Activated CD8-positive, alpha-beta T cell treated with anti-CD3 and anti-CD28 coated beads for 36 hours (primary cell): ENCODE measurements around the gene SC5D. TPM values are rescaled to one million over a fixed set of nuclear protein-coding genes. Genes with fewer than 3 reads are reported as not detected.

ENCODE experiments used
- ATAC-seq: fragments of 200-7000 bp; cut with Tn5 transposase; one replicate; pipeline ENCODE4 v1.10.0; 2021; ENCODE audit warnings: mild to moderate bottlenecking, moderate library complexity
- CTCF ChIA-PET: fragments of 350-600 bp; sonication (Branson Sonifier 250); formaldehyde crosslinking; loops from one replicate; lab custom pipeline; 2021; ENCODE audit warnings: antibody characterized with exemption; lab: Charles Lee
- POLR2A ChIA-PET: fragments of 350-600 bp; sonication (Branson Sonifier 250); formaldehyde crosslinking; loops from one replicate; lab custom pipeline; 2021; ENCODE audit warnings: antibody characterized with exemption; lab: Charles Lee
- DNase-seq: peaks from one replicate; pipeline ENCODE4 v3.0.0-alpha.2; 2020
- H3K27ac Mint-ChIP-seq: one replicate; pipeline ENCODE4 v1.8.0; 2021; ENCODE audit warnings: mild to moderate bottlenecking, mixed read lengths
- H3K27me3 Mint-ChIP-seq: one replicate; pipeline ENCODE4 v1.8.0; 2021; ENCODE audit warnings: mixed read lengths
- H3K36me3 Mint-ChIP-seq: one replicate; pipeline ENCODE4 v1.8.0; 2021; ENCODE audit warnings: low read depth, mixed read lengths
- H3K4me1 Mint-ChIP-seq: one replicate; pipeline ENCODE4 v1.8.0; 2021; ENCODE audit warnings: low read depth, mixed read lengths
- H3K4me3 Mint-ChIP-seq: one replicate; pipeline ENCODE4 v1.8.0; 2021; ENCODE audit warnings: mild to moderate bottlenecking, moderate library complexity, mixed read lengths
- H3K9me3 Mint-ChIP-seq: one replicate; pipeline ENCODE4 v1.8.0; 2021; ENCODE audit warnings: mixed read lengths
- intact Hi-C: fragments of 100-400 bp; cut with micrococcal nuclease; formaldehyde crosslinking; loops from one replicate; pipeline ENCODE4 v1.10.0; 2022
- total RNA-seq, 2 experiments: library from RNA; stranded (reverse); gene quantifications; one replicate each; pipeline ENCODE4 v1.2.3, GENCODE V29; 2021
- TF ChIP-seq, protein P1 (sequence below): fragments of 200-600 bp; IDR thresholded peaks from one replicate; pipeline ENCODE4 v1.8.0; 2022; ENCODE audit warnings: antibody characterized with exemption, mild to moderate bottlenecking

The SC5D gene
- total RNA-seq, 2 experiments from 2014 or later, result 18.2 to 20.5 TPM

DNA sequence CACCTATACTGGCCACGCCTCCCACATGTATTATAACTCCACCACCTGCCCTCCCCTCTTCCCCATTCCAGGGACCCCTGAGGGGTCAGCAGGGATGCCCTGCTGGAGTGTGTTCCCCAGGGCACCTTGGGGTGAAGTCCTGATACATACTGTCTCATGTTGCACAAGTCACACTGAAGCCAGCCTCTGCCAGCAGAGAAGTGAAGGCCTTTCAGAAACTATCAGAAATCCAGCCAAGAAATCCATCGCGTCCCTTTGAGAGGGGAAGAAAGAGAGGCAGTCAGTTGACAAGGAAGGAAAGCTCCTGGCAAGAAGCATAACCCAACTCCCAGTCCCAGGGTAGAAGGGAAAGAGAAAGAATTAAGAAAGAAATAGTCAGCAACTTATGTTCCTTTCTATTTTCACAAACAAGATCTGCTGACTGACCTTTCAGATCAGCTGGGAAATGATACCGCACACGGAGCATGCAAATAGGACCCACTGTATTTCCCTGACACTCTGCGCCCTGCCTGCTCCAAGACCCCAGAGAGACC is 45.2 kb downstream of the SC5D start:
- DNase-seq (no peak), ATAC-seq (no peak)
- Mint-ChIP-seq H3K4me1 (peaks cover 30% of the 10 kb centered on the region), H3K27ac (no peak overlapping the region), H3K36me3 (no peaks in the 10 kb centered on the region), H3K4me3 (no peak overlapping the region), H3K9me3 (no peaks in the 10 kb centered on the region), H3K27me3 (no peaks in the 10 kb centered on the region)
- intact Hi-C loops, result no loop called here
- ChIA-PET CTCF (interaction anchor here (0.8 kb wide), 1 partner anchor 18 kb away, joined by 3 read pairs; no protein-coding TSS in a partner anchor), POLR2A (interaction anchor here (0.8 kb wide), 1 partner anchor 113 kb away, joined by 3 read pairs; no protein-coding TSS in a partner anchor)
- TF ChIP-seq, protein P1, sequence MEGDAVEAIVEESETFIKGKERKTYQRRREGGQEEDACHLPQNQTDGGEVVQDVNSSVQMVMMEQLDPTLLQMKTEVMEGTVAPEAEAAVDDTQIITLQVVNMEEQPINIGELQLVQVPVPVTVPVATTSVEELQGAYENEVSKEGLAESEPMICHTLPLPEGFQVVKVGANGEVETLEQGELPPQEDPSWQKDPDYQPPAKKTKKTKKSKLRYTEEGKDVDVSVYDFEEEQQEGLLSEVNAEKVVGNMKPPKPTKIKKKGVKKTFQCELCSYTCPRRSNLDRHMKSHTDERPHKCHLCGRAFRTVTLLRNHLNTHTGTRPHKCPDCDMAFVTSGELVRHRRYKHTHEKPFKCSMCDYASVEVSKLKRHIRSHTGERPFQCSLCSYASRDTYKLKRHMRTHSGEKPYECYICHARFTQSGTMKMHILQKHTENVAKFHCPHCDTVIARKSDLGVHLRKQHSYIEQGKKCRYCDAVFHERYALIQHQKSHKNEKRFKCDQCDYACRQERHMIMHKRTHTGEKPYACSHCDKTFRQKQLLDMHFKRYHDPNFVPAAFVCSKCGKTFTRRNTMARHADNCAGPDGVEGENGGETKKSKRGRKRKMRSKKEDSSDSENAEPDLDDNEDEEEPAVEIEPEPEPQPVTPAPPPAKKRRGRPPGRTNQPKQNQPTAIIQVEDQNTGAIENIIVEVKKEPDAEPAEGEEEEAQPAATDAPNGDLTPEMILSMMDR, result no peak

DNA sequence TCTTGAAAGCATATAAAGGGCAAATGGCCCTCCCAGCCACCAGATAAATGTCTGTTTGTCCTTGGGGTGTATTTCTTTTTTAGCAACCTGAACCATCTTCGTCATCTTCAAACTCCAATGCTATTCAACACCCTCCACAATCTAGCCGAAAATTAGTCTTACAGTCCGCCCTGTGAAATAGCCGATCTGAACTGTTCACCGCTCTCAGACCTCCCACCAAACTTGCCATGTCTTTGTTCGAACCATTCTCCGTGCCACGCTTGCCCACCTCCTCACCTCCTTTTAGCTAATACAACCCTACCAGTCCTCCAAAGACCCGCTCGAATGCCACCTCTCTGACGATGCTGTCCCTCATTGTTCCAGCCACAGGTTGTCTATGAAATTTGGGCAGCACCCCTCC is 46.0 kb downstream of the SC5D start:
- H3K4me3 Mint-ChIP-seq, result no peak overlapping the region
- CTCF ChIA-PET, result interaction anchor here (1.2 kb wide), 1 partner anchor 40 kb away, joined by 3 read pairs; no protein-coding TSS in a partner anchor
- H3K4me1 Mint-ChIP-seq, result peaks cover 30% of the 10 kb centered on the region

DNA sequence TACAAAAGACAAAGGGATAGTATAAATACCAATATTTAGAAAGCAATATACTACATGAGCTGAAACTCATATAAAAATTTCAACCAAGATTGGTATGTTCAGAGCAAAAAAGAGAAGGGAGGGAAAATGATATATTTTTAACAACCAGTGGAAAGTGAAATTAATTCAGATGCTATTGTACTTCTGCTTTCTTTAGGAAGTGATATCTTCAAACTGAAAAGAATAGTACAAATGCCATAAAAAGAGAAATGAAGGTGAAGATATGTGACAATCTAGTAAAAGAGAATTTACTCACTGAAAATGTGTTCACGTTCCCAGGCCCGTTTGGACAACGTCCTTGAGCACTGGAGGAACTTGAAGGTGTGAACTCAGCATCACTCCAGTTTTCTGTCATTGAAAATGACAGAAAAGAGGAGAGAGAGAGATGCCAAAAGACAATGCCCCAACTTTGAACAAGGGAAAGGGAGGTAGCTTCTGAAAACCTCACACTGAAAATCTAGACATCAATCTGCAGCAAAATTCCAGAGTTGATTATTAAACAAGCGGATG is 47.5 kb downstream of the SC5D start:
- POLR2A ChIA-PET, result no interaction called here
- DNase-seq, result no peak
- TF ChIP-seq, protein P1, result no peak
- H3K36me3 Mint-ChIP-seq, result no peaks in the 10 kb centered on the region
- no peak for ATAC-seq
- no peak overlapping the region for H3K4me3 Mint-ChIP-seq
- no peaks in the 10 kb centered on the region for H3K9me3 Mint-ChIP-seq
- intact Hi-C loops, result no loop called here
- CTCF ChIA-PET, result no interaction called here
- no peak overlapping the region for H3K27ac Mint-ChIP-seq
- no peaks in the 10 kb centered on the region for H3K27me3 Mint-ChIP-seq
- H3K4me1 Mint-ChIP-seq, result peaks cover 23% of the 10 kb centered on the region

More for the DNA sequence above, 46.0 kb downstream of the SC5D start:
- no peaks in the 10 kb centered on the region for H3K27me3 Mint-ChIP-seq
- H3K9me3 Mint-ChIP-seq, result no peaks in the 10 kb centered on the region
- POLR2A ChIA-PET, result no interaction called here
- no peak overlapping the region for H3K27ac Mint-ChIP-seq
- TF ChIP-seq, protein P1, result no peak
- intact Hi-C loops, result no loop called here
- no peak for DNase-seq
- H3K36me3 Mint-ChIP-seq, result no peaks in the 10 kb centered on the region
- ATAC-seq, result no peak

DNA sequence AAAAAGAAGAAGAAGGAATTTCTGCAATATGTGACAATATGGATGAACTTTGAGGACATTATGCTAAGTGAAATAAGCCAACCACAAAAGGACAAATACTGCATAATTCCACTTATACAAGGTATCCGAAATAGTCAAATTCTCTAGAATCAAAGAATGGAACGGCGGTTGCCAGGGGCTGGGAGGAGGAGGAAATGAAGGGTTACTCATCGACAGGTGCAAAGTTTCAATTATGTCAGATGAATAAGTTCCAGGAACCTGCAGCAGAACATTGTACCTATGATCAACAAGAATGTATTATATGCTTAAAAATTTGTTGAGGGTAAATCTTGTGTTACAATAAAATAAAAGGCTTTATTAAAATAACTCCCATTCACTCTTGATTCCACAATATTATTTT is 49.0 kb downstream of the SC5D start:
- intact Hi-C loops, result no loop called here
- no peaks in the 10 kb centered on the region for H3K9me3 Mint-ChIP-seq
- peaks cover 20% of the 10 kb centered on the region for H3K4me1 Mint-ChIP-seq
- TF ChIP-seq, protein P1, result no peak
- ChIA-PET CTCF (no interaction called here), POLR2A (interaction anchor here (0.6 kb wide), 1 partner anchor 1082 kb away, joined by 3 read pairs; no protein-coding TSS in a partner anchor)
- no peak overlapping the region for H3K4me3 Mint-ChIP-seq
- ATAC-seq, result peak; percentile 79
- no peak overlapping the region for H3K27ac Mint-ChIP-seq
- H3K27me3 Mint-ChIP-seq, result no peaks in the 10 kb centered on the region
- DNase-seq, result peak; percentile 33
- H3K36me3 Mint-ChIP-seq, result no peaks in the 10 kb centered on the region

DNA sequence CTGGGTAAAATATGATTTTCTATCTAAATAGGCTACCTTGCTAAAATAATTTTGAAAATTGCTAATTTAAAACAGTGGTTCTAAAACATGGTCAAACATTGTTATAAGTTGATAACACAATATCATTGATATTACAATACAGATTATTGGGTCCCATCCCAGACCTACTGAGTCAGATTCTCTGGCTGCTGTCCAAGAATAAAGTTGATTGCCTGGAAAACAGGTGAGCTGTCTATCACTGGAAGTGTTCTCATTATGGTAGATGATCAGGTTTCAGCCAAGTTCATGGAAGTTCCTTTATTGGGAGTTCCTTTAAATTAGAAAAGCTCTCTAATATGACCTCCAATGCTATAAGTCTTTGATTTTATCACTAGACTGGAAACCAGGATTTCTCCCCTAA is 52.3 kb downstream of the SC5D start:
- Mint-ChIP-seq H3K4me3 (no peak overlapping the region), H3K4me1 (peaks cover 13% of the 10 kb centered on the region), H3K36me3 (no peaks in the 10 kb centered on the region), H3K9me3 (no peaks in the 10 kb centered on the region), H3K27me3 (no peaks in the 10 kb centered on the region), H3K27ac (no peak overlapping the region)
- ATAC-seq (no peak), DNase-seq (no peak)
- POLR2A ChIA-PET, result no interaction called here
- intact Hi-C loops, result no loop called here
- CTCF ChIA-PET, result interaction anchor here (0.6 to 0.9 kb wide), 2 partner anchors 21 to 1703 kb away, joined by 3 read pairs; no protein-coding TSS in a partner anchor
- TF ChIP-seq, protein P1, result no peak
